DOHH2 (cell line): ENCODE measurements around the gene B4GALT5.
A peak's percentile ranks its signal among the peaks of the same experiment; 100 is the strongest.

Experiments
- H3F3A ChIP-seq: fragments of 200-600 bp; sonication (generic), shearing (Covaris generic); 2 replicates; pipeline ENCODE4 v1.6.0; 2016; ENCODE audit warnings: antibody characterized with exemption, mild to moderate bottlenecking; ENCODE audit not compliant: control insufficient read depth, insufficient read depth
- H3K27ac ChIP-seq: fragments of 200-600 bp; sonication (generic); 2 replicates; pipeline ENCODE4 v1.5.1; 2014; ENCODE audit warnings: low read depth, mild to moderate bottlenecking, low read length, moderate library complexity
- H3K27me3 ChIP-seq: fragments of 200-600 bp; sonication (generic); 2 replicates; pipeline ENCODE4 v1.6.1; 2014; ENCODE audit warnings: mild to moderate bottlenecking, low read length, mixed read lengths; ENCODE audit not compliant: control insufficient read depth
- H3K36me3 ChIP-seq: fragments of 200-600 bp; sonication (generic); 2 replicates; pipeline ENCODE4 v1.6.1; 2014; ENCODE audit warnings: mild to moderate bottlenecking, low read length, moderate library complexity, mixed read lengths; ENCODE audit not compliant: control insufficient read depth
- H3K4me1 ChIP-seq: fragments of 200-600 bp; sonication (generic); 2 replicates; pipeline ENCODE4 v1.6.1; 2014; ENCODE audit warnings: mild to moderate bottlenecking, low read length, mixed read lengths; ENCODE audit not compliant: control insufficient read depth
- H3K4me2 ChIP-seq: fragments of 200-600 bp; sonication (generic); 2 replicates; pipeline ENCODE4 v1.6.0; 2014; ENCODE audit warnings: mild to moderate bottlenecking, low read length, moderate library complexity
- H3K4me3 ChIP-seq: fragments of 200-600 bp; sonication (generic); 2 replicates; pipeline ENCODE4 v1.5.1; 2014; ENCODE audit warnings: mild to moderate bottlenecking, low read length, mixed read lengths
- H3K79me2 ChIP-seq: fragments of 200-600 bp; sonication (generic); 2 replicates; pipeline ENCODE4 v1.6.1; 2014; ENCODE audit warnings: mild to moderate bottlenecking, low read length, mixed read lengths; ENCODE audit not compliant: control insufficient read depth
- H3K9me2 ChIP-seq: fragments of 200-600 bp; sonication (generic); replicated peaks from 2 replicates; pipeline ENCODE4 v1.6.1; 2014; ENCODE audit warnings: mild to moderate bottlenecking, low read length, mixed read lengths; ENCODE audit not compliant: control insufficient read depth
- H3K9me3 ChIP-seq: fragments of 200-600 bp; sonication (generic); 2 replicates; pipeline ENCODE4 v1.6.1; 2014; ENCODE audit warnings: antibody characterized with exemption, low read length, mixed read lengths; ENCODE audit not compliant: control insufficient read depth, insufficient read depth
- H4K20me1 ChIP-seq: fragments of 200-600 bp; sonication (generic); 2 replicates; pipeline ENCODE4 v1.6.0; 2014; ENCODE audit warnings: low read depth, mild to moderate bottlenecking, antibody characterized with exemption, low read length, moderate library complexity; ENCODE audit not compliant: control insufficient read depth, insufficient read depth
- CTCF ChIP-seq: fragments of 200-600 bp; sonication (generic); IDR thresholded peaks from one replicate; pipeline ENCODE4 v1.5.1; 2014; ENCODE audit warnings: antibody characterized with exemption, mild to moderate bottlenecking, low read depth, low read length; ENCODE audit not compliant: poor library complexity, severe bottlenecking
- EZH2phosphoT487 ChIP-seq: fragments of 200-600 bp; sonication (generic); IDR thresholded peaks from 2 replicates; pipeline ENCODE4 v1.6.1; 2017; ENCODE audit warnings: borderline replicate concordance, mild to moderate bottlenecking, antibody characterized with exemption, low read length, moderate library complexity, mixed read lengths

Gene B4GALT5

GRCh38 chr20:49677777-49678758, 35.6 kb downstream of the B4GALT5 start:
- no peak for TF ChIP-seq EZH2phosphoT487
- no peak for TF ChIP-seq CTCF
- H3K27ac ChIP-seq = no peak overlapping the region
- no peaks in the 10 kb centered on the region for H3K9me3 ChIP-seq
- H3K4me1 ChIP-seq = peaks cover 68% of the 10 kb centered on the region
- H3K9me2 ChIP-seq = no peaks in the 10 kb centered on the region
- no peak overlapping the region for H3K4me3 ChIP-seq
- no peak overlapping the region for H3K4me2 ChIP-seq
- H3K36me3 ChIP-seq = no peaks in the 10 kb centered on the region; the same call in 1 of the 2 replicates
- no peaks in the 10 kb centered on the region for H3K27me3 ChIP-seq
- peaks cover 15% of the 10 kb centered on the region for H4K20me1 ChIP-seq
- H3K79me2 ChIP-seq = peaks cover 96% of the 10 kb centered on the region
- no peaks in the 10 kb centered on the region for H3F3A ChIP-seq

GRCh38 chr20:49676581-49677291, 36.9 kb downstream of the B4GALT5 start:
- H3K9me2 ChIP-seq = no peaks in the 10 kb centered on the region
- H4K20me1 ChIP-seq = peaks cover 15% of the 10 kb centered on the region
- H3K4me1 ChIP-seq = peaks cover 82% of the 10 kb centered on the region
- H3K4me2 ChIP-seq = peak overlapping the region; percentile 7; the same call in 1 of the 2 replicates
- no peak overlapping the region for H3K27ac ChIP-seq
- no peaks in the 10 kb centered on the region for H3K9me3 ChIP-seq
- no peaks in the 10 kb centered on the region for H3K27me3 ChIP-seq
- H3K36me3 ChIP-seq = no peaks in the 10 kb centered on the region; the same call in 1 of the 2 replicates
- no peak overlapping the region for H3K4me3 ChIP-seq
- H3K79me2 ChIP-seq = peaks cover 96% of the 10 kb centered on the region
- no peak for TF ChIP-seq EZH2phosphoT487
- no peak for TF ChIP-seq CTCF
- no peaks in the 10 kb centered on the region for H3F3A ChIP-seq

- Histone ChIP-seq H3K9me2 (no peaks in the 10 kb centered on the region), H3K36me3 (no peaks in the 10 kb centered on the region; the same call in 1 of the 2 replicates), H4K20me1 (peaks cover 19% of the 10 kb centered on the region), H3K4me3 (no peak overlapping the region), H3K4me2 (no peak overlapping the region; the same call in 1 of the 2 replicates), H3K27me3 (no peaks in the 10 kb centered on the region), H3K4me1 (peaks cover 89% of the 10 kb centered on the region), H3K9me3 (no peaks in the 10 kb centered on the region), H3K79me2 (peaks cover 98% of the 10 kb centered on the region), H3F3A (no peaks in the 10 kb centered on the region), H3K27ac (no peak overlapping the region)
- TF ChIP-seq EZH2phosphoT487 = no peak
- no peak for TF ChIP-seq CTCF
These were observed 38.1 kb downstream of the B4GALT5 start for GRCh38 chr20:49675368-49676151.
